ENCODE results near the gene MYO9A.
A peak's percentile ranks its signal among the peaks of the same experiment; 100 is the strongest.

Gene MYO9A

GRCh38 chr15:71786673-71787072 lies 331.3 kb downstream of the MYO9A start:
- no peak for TF ChIP-seq CTCF (IDR thresholded peaks at IDR 0.05; ENCODE audit: low read depth, low read length)
- DNase-seq (ENCODE audit: low read depth, low spot score), result no peak
- in situ Hi-C loops (cut with HindIII; ENCODE audit: low sequenced_read_pairs), result no loop called here
- H3K4me3 ChIP-seq (ENCODE audit: low read depth, low read length), result no peak overlapping the region

- no peak overlapping the region for H3K4me3 ChIP-seq (ENCODE audit: low read depth, low read length)
- in situ Hi-C loops (cut with HindIII; ENCODE audit: low sequenced_read_pairs), result no loop called here
- DNase-seq (ENCODE audit: low read depth, low spot score), result no peak
- TF ChIP-seq CTCF (IDR thresholded peaks at IDR 0.05; ENCODE audit: low read depth, low read length), result no peak
Measured at GRCh38 chr15:71785996-71786395, 332.0 kb downstream of the MYO9A start.

- H3K4me3 ChIP-seq (ENCODE audit: low read depth, low read length), result no peak overlapping the region
- in situ Hi-C loops (cut with HindIII; ENCODE audit: low sequenced_read_pairs), result no loop called here
- no peak for DNase-seq (ENCODE audit: low read depth, low spot score)
- peak; percentile 46 for TF ChIP-seq CTCF (IDR thresholded peaks at IDR 0.05; ENCODE audit: low read depth, low read length)
Measured at GRCh38 chr15:71784719-71785118, 333.2 kb downstream of the MYO9A start.

GRCh38 chr15:71782422-71783165 lies 335.4 kb downstream of the MYO9A start:
- no peak for TF ChIP-seq CTCF (IDR thresholded peaks at IDR 0.05; ENCODE audit: low read depth, low read length)
- DNase-seq (ENCODE audit: low read depth, low spot score), result no peak
- H3K4me3 ChIP-seq (ENCODE audit: low read depth, low read length), result no peak overlapping the region
- in situ Hi-C loops (cut with HindIII; ENCODE audit: low sequenced_read_pairs), result no loop called here

- no peak overlapping the region for H3K4me3 ChIP-seq (ENCODE audit: low read depth, low read length)
- TF ChIP-seq CTCF (IDR thresholded peaks at IDR 0.05; ENCODE audit: low read depth, low read length), result no peak
- DNase-seq (ENCODE audit: low read depth, low spot score), result no peak
- in situ Hi-C loops (cut with HindIII; ENCODE audit: low sequenced_read_pairs), result no loop called here
Measured at GRCh38 chr15:71781965-71782265, 336.0 kb downstream of the MYO9A start.

- H3K4me3 ChIP-seq (ENCODE audit: low read depth, low read length), result no peak overlapping the region
- peak; percentile 51 for DNase-seq (ENCODE audit: low read depth, low spot score)
- in situ Hi-C loops (cut with HindIII; ENCODE audit: low sequenced_read_pairs), result no loop called here
- TF ChIP-seq CTCF (IDR thresholded peaks at IDR 0.05; ENCODE audit: low read depth, low read length), result no peak
Measured at GRCh38 chr15:71781179-71781964, 336.6 kb downstream of the MYO9A start.
